Measurements from ENCODE around the gene CRIP1. TPM values are rescaled to one million over a fixed set of nuclear protein-coding genes. Genes with fewer than 3 reads are reported as not detected.
A peak's percentile ranks its signal among the peaks of the same experiment; 100 is the strongest.

The CRIP1 gene
- total and polyA plus RNA-seq, 7 experiments from 2014 or later: 94.4 to 787 (median 303) TPM

DNA sequence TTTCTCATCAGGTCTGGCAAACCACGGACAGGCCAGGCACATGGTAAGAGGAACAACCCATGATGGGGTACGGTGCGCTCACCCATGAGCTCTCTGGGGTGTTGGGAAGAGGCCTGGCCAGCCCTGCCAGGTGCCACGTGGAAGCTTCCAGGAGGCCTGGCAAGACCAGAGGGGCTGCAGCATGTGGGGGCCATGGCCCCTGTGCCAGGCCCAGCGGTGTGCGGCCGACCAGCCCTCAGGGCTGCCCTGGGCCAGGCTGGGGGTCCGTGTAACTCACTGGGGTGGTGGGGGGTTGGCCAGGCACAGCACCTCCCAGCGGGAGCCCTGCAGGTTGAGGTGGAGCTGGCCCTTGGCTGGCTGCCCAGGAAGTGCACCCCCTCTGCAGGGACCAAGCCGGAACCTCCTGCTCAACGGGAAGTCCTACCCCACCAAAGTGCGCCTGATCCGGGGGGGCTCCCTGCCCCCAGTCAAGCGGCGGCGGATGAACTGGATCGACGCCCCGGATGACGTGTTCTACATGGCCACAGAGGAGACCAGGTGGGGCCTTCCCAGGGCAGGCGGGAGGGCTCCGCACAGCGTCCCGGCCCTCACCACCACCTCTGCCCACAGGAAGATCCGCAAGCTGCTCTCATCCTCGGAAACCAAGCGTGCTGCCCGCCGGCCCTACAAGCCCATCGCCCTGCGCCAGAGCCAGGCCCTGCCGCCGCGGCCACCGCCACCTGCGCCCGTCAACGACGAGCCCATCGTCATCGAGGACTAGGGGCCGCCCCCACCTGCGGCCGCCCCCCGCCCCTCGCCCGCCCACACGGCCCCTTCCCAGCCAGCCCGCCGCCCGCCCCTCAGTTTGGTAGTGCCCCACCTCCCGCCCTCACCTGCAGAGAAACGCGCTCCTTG lies 17.0 kb upstream of the CRIP1 start:
- no peak overlapping the region for H3K27ac Mint-ChIP-seq
- H3K9me3 Mint-ChIP-seq: no peaks in the 10 kb centered on the region
- ATAC-seq (no peak), DNase-seq (no peak)
- peaks cover 0 to 46% (median 0%) of the 10 kb centered on the region in 3 experiments for H3K36me3 ChIP-seq (ENCODE audit: control insufficient read depth in 2 of 3, insufficient read depth in 3 of 3, low read length in 3 of 3)
- intact Hi-C loops (cut with micrococcal nuclease): no loop called here
- H3K27me3 Mint-ChIP-seq: no peaks in the 10 kb centered on the region
- no peaks in the 10 kb centered on the region for H3K9me3 ChIP-seq (ENCODE audit: control insufficient read depth in 2 of 3, low read length in 3 of 3)
- ChIA-PET CTCF (no interaction called here), POLR2A (interaction anchor here (0.6 to 1.2 kb wide), 2 partner anchors 14 to 36 kb away, joined by 3 to 4 read pairs; no protein-coding TSS in a partner anchor)
- no peaks in the 10 kb centered on the region for H3K4me1 Mint-ChIP-seq
- H3K4me1 ChIP-seq (ENCODE audit: control insufficient read depth in 2 of 2, insufficient read depth in 2 of 2, low read length in 2 of 2): peaks cover 0 to 6% of the 10 kb centered on the region in 2 donors
- no peak overlapping the region for H3K27ac ChIP-seq (ENCODE audit: low read depth, low read length)
- no peak overlapping the region for H3K4me3 ChIP-seq (ENCODE audit: low read length)
- no peak overlapping the region for H3K4me3 Mint-ChIP-seq
- H3K27me3 ChIP-seq (ENCODE audit: control insufficient read depth in 2 of 2, insufficient read depth in 2 of 2, low read length in 2 of 2): no peaks in the 10 kb centered on the region
- H3K36me3 Mint-ChIP-seq: no peaks in the 10 kb centered on the region

DNA sequence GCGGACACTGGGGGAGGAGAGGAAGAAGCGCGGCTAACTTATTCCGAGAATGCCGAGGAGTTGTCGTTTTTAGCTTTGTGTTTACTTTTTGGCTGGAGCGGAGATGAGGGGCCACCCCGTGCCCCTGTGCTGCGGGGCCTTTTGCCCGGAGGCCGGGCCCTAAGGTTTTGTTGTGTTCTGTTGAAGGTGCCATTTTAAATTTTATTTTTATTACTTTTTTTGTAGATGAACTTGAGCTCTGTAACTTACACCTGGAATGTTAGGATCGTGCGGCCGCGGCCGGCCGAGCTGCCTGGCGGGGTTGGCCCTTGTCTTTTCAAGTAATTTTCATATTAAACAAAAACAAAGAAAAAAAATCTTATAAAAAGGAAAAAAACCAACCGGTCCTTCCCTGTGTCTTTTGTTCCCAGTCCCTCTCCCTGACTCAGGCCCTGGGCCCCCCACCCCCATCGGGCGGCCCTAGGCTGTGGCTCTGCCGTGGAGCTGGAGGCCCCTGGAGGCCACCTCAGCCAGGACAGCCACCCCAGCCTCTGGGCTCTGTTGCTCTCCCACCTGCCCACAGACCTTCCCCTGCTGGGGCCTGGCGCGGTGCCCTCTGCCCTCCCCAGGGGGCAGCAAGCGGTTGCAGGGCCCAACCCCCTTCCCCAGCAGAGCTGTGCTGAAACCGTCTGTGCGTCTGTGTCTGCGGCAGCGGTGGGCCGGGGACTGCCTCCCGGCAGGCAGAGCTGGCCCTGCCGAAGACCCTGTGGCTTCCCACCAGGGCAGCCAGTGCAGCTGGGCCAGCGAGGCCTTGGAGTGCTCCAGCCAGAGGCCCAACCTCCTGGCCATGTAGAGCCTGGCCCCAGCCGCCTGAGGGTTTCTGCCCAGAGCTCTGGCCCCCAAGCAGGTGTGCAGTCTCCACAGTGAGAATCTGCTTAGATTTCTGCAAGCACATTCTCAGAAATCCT lies 16.1 kb upstream of the CRIP1 start:
- Histone ChIP-seq H3K4me3 (ENCODE audit: low read length) (no peak overlapping the region), H3K27ac (ENCODE audit: low read depth, low read length) (no peak overlapping the region), H3K36me3 (ENCODE audit: control insufficient read depth in 2 of 3, insufficient read depth in 3 of 3, low read length in 3 of 3) (peaks cover 0 to 37% (median 0%) of the 10 kb centered on the region in 3 experiments), H3K4me1 (ENCODE audit: control insufficient read depth in 2 of 2, insufficient read depth in 2 of 2, low read length in 2 of 2) (peaks cover 0 to 15% of the 10 kb centered on the region in 2 donors), H3K27me3 (ENCODE audit: control insufficient read depth in 2 of 2, insufficient read depth in 2 of 2, low read length in 2 of 2) (no peaks in the 10 kb centered on the region), H3K9me3 (ENCODE audit: control insufficient read depth in 2 of 3, low read length in 3 of 3) (no peaks in the 10 kb centered on the region)
- ChIA-PET POLR2A (interaction anchor here (0.6 to 1.2 kb wide), 4 partner anchors 13 to 91 kb away, joined by 3 to 4 read pairs (median 3); no protein-coding TSS in a partner anchor), CTCF (interaction anchor here (3.9 kb wide), 1 partner anchor 19 kb away, joined by 12 read pairs; no protein-coding TSS in a partner anchor)
- Mint-ChIP-seq H3K36me3 (no peaks in the 10 kb centered on the region), H3K4me3 (no peak overlapping the region), H3K27ac (no peak overlapping the region), H3K27me3 (peaks cover 0 to 4% (median 0%) of the 10 kb centered on the region in 5 donors), H3K4me1 (peaks cover 0 to under 1% (median 0%) of the 10 kb centered on the region in 7 donors), H3K9me3 (no peaks in the 10 kb centered on the region)
- intact Hi-C loops (cut with micrococcal nuclease): no loop called here
- no peak for ATAC-seq
- DNase-seq: no peak

DNA sequence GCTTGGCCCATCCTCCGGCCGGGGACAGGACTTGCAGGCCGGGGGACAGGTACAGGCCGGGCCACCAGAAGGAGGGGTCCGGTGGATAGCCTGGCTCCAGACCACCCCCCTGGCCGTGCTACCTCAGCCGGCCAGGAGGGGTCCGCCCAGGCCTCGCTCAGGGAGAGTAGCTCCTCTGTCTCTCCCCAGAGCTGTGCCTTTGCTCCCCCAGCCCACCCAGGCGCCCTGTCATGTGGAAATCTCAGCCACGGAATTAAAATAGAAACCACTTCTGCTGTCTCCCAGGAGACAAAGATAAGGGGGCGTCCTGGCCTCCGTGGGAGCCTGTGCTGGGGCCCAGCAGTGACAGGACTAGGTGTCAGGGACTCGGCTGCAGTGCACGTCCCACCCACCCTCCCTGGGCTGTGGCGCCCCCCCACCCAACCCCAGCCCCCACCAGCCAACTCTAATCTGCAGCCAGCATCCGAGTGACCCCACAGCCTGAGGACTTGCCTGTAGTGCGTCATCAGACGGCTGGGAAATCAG lies 15.3 kb upstream of the CRIP1 start:
- ChIA-PET CTCF (interaction anchor here (3.9 kb wide), 1 partner anchor 19 kb away, joined by 12 read pairs; no protein-coding TSS in a partner anchor), POLR2A (interaction anchor here (1.2 kb wide), 1 partner anchor 13 kb away, joined by 4 read pairs; no protein-coding TSS in a partner anchor)
- H3K9me3 Mint-ChIP-seq: no peaks in the 10 kb centered on the region
- H3K4me3 Mint-ChIP-seq: no peak overlapping the region
- Histone ChIP-seq H3K9me3 (ENCODE audit: control insufficient read depth in 2 of 3, low read length in 3 of 3) (no peaks in the 10 kb centered on the region), H3K27ac (ENCODE audit: low read depth, low read length) (no peak overlapping the region), H3K27me3 (ENCODE audit: control insufficient read depth in 2 of 2, insufficient read depth in 2 of 2, low read length in 2 of 2) (no peaks in the 10 kb centered on the region), H3K4me1 (ENCODE audit: control insufficient read depth in 2 of 2, insufficient read depth in 2 of 2, low read length in 2 of 2) (peaks cover under 1 to 22% of the 10 kb centered on the region in 2 donors), H3K4me3 (ENCODE audit: low read length) (no peak overlapping the region), H3K36me3 (ENCODE audit: control insufficient read depth in 2 of 3, insufficient read depth in 3 of 3, low read length in 3 of 3) (peaks cover 0 to 31% (median 0%) of the 10 kb centered on the region in 3 experiments)
- H3K27ac Mint-ChIP-seq: no peak overlapping the region
- intact Hi-C loops (cut with micrococcal nuclease): no loop called here
- DNase-seq (no peak), ATAC-seq (no peak)
- peaks cover 0 to 2% (median 0%) of the 10 kb centered on the region in 7 donors for H3K4me1 Mint-ChIP-seq
- peaks cover 0 to 11% (median 0%) of the 10 kb centered on the region in 5 donors for H3K27me3 Mint-ChIP-seq
- no peaks in the 10 kb centered on the region for H3K36me3 Mint-ChIP-seq

DNA sequence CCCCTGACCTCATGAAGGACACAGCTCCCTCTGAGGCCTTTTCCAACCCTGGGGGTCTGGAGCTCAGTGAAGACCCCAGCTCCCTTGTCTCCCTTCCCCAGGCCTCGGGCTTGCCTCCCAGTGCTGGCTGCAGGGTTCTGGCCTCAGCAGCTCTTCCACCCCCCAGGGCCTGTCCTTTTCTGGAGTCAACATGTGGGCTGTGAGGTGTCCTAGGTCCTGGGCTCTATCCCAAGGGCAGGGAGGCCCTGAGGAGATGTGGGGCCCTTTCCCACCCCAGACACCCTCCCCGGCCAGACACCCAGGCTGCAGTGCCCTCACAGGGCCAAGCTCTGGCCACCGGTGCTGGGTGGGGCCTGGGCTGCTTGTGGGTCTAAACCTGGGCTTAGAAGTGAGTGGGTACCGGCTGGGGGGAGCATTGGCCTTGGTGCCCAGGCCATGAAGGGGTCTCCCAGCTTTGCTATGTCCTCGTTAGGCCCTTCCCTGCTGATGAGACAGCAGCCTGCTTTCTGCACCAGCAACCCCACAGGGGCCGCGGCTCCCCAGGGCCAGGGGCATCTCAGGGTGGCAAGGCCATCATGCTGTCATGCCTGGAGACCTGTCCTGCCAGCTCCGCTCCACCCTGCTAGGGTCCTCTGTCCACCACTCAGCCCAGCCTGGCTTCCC lies 14.7 kb upstream of the CRIP1 start:
- CTCF ChIA-PET: interaction anchor here (3.9 kb wide), 1 partner anchor 18 kb away, joined by 12 read pairs; no protein-coding TSS in a partner anchor
- no peak overlapping the region for H3K4me3 Mint-ChIP-seq

DNA sequence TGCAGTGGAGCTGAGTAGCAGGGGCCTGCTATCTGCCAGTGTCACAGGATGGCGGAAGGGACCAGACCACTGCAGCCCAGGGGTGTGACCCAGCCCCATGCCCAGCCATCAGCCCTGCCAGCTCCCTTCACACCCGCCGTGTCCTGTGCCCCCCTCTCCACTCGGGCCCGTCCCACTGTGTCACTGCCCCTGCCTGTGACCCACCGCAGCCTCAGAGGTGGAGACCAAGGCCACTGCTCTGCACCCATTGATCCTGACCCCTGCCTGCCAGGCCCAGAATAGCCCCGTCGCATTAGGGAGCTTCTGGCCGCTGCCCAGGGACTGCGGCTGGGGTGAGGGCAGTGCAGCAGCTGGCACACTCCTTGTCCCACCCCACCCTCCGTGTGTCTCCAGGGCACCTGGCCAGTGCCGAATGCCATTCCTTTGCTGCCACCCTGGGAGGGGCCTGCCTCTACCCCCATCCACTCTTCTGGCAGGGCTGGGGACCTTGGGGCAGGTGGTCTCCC lies 14.1 kb upstream of the CRIP1 start:
- H3K36me3 Mint-ChIP-seq: peaks cover 0 to 4% (median 0%) of the 10 kb centered on the region in 5 donors
- ATAC-seq: no peak
- H3K4me1 ChIP-seq (ENCODE audit: control insufficient read depth in 2 of 2, insufficient read depth in 2 of 2, low read length in 2 of 2): peaks cover 7 to 34% of the 10 kb centered on the region in 2 donors
- intact Hi-C loops (cut with micrococcal nuclease): no loop called here
- H3K27me3 Mint-ChIP-seq: peaks cover 0 to 21% (median 0%) of the 10 kb centered on the region in 5 donors
- H3K27ac ChIP-seq (ENCODE audit: low read depth, low read length): no peak overlapping the region
- ChIA-PET CTCF (interaction anchor here (1.1 to 3.9 kb wide), 2 partner anchors 17 to 102 kb away, joined by 3 to 12 read pairs; no protein-coding TSS in a partner anchor), POLR2A (no interaction called here)
- peaks cover 0 to 20% (median 0%) of the 10 kb centered on the region in 3 experiments for H3K36me3 ChIP-seq (ENCODE audit: control insufficient read depth in 2 of 3, insufficient read depth in 3 of 3, low read length in 3 of 3)
- no peak overlapping the region for H3K4me3 ChIP-seq (ENCODE audit: low read length)
- H3K27ac Mint-ChIP-seq: no peak overlapping the region
- DNase-seq: no peak
- no peaks in the 10 kb centered on the region for H3K27me3 ChIP-seq (ENCODE audit: control insufficient read depth in 2 of 2, insufficient read depth in 2 of 2, low read length in 2 of 2)
- no peaks in the 10 kb centered on the region for H3K9me3 ChIP-seq (ENCODE audit: control insufficient read depth in 2 of 3, low read length in 3 of 3)
- peaks cover 0 to 4% (median 0%) of the 10 kb centered on the region in 11 donors for H3K9me3 Mint-ChIP-seq
- peak overlapping the region in 1 of 10 donors; percentile 25 for H3K4me3 Mint-ChIP-seq
- H3K4me1 Mint-ChIP-seq: peaks cover 5 to 12% (median 5%) of the 10 kb centered on the region in 7 donors

More for the DNA sequence above, 14.7 kb upstream of the CRIP1 start:
- Histone ChIP-seq H3K36me3 (ENCODE audit: control insufficient read depth in 2 of 3, insufficient read depth in 3 of 3, low read length in 3 of 3) (peaks cover 0 to 26% (median 0%) of the 10 kb centered on the region in 3 experiments), H3K9me3 (ENCODE audit: control insufficient read depth in 2 of 3, low read length in 3 of 3) (no peaks in the 10 kb centered on the region), H3K4me3 (ENCODE audit: low read length) (no peak overlapping the region), H3K27me3 (ENCODE audit: control insufficient read depth in 2 of 2, insufficient read depth in 2 of 2, low read length in 2 of 2) (no peaks in the 10 kb centered on the region), H3K27ac (ENCODE audit: low read depth, low read length) (no peak overlapping the region), H3K4me1 (ENCODE audit: control insufficient read depth in 2 of 2, insufficient read depth in 2 of 2, low read length in 2 of 2) (peaks cover 6 to 28% of the 10 kb centered on the region in 2 donors)
- intact Hi-C loops (cut with micrococcal nuclease): no loop called here
- H3K4me1 Mint-ChIP-seq: peaks cover 0 to 6% (median 0%) of the 10 kb centered on the region in 7 donors
- H3K36me3 Mint-ChIP-seq: no peaks in the 10 kb centered on the region
- no peak for ATAC-seq
- H3K27me3 Mint-ChIP-seq: peaks cover 0 to 16% (median 0%) of the 10 kb centered on the region in 5 donors
- no peak for DNase-seq
- no peaks in the 10 kb centered on the region for H3K9me3 Mint-ChIP-seq
- POLR2A ChIA-PET: no interaction called here
- H3K27ac Mint-ChIP-seq: no peak overlapping the region

Measured in naive thymus-derived CD4-positive, alpha-beta T cell (primary cell).